GM19467 (cell line): ENCODE data around the gene DMGDH.

Source experiments
- ATAC-seq: cut with Tn5 transposase; IDR thresholded peaks from one replicate; pipeline ENCODE4 v1.9.1; 2021; ENCODE audit warnings: mild to moderate bottlenecking, moderate library complexity; ENCODE audit not compliant: unreplicated experiment

The DMGDH gene

GRCh38 chr5:79074641-79075040 lies 5.2 kb upstream of the DMGDH start:
- no peak for ATAC-seq

- no peak for ATAC-seq
These were observed 835 bp upstream of the DMGDH start for GRCh38 chr5:79070350-79070667.

GRCh38 chr5:79062436-79062835 lies 7.0 kb downstream of the DMGDH start:
- ATAC-seq: no peak

- ATAC-seq: no peak
These were observed 9.8 kb downstream of the DMGDH start for GRCh38 chr5:79059674-79060073.

GRCh38 chr5:79056847-79057246 lies 12.6 kb downstream of the DMGDH start:
- ATAC-seq: no peak

GRCh38 chr5:79055017-79055416 lies 14.5 kb downstream of the DMGDH start:
- ATAC-seq: no peak

- no peak for ATAC-seq
These were observed 16.2 kb downstream of the DMGDH start for GRCh38 chr5:79053321-79053720.

- no peak for ATAC-seq
These were observed 19.0 kb downstream of the DMGDH start for GRCh38 chr5:79050498-79050897.

- no peak for ATAC-seq
These were observed 21.0 kb downstream of the DMGDH start for GRCh38 chr5:79048437-79048836.

- ATAC-seq: no peak
These were observed 22.3 kb downstream of the DMGDH start for GRCh38 chr5:79047199-79047598.

- no peak for ATAC-seq
These were observed 27.3 kb downstream of the DMGDH start for GRCh38 chr5:79042188-79042587.

GRCh38 chr5:79036769-79037168 lies 32.7 kb downstream of the DMGDH start:
- no peak for ATAC-seq

GRCh38 chr5:79035237-79035636 lies 34.2 kb downstream of the DMGDH start:
- no peak for ATAC-seq

- ATAC-seq: no peak
These were observed 36.7 kb downstream of the DMGDH start for GRCh38 chr5:79032782-79033181.

GRCh38 chr5:79032031-79032695 lies 37.3 kb downstream of the DMGDH start:
- ATAC-seq: no peak

- no peak for ATAC-seq
These were observed 38.0 kb downstream of the DMGDH start for GRCh38 chr5:79031485-79031867.

- ATAC-seq: no peak
These were observed 38.6 kb downstream of the DMGDH start for GRCh38 chr5:79030663-79031484.

GRCh38 chr5:79025054-79025472 lies 44.4 kb downstream of the DMGDH start:
- ATAC-seq: no peak

GRCh38 chr5:79023947-79024346 lies 45.5 kb downstream of the DMGDH start:
- ATAC-seq: no peak

GRCh38 chr5:79023348-79023747 lies 46.1 kb downstream of the DMGDH start:
- ATAC-seq: no peak

GRCh38 chr5:79022771-79023170 lies 46.7 kb downstream of the DMGDH start:
- ATAC-seq: no peak

- no peak for ATAC-seq
These were observed 47.7 kb downstream of the DMGDH start for GRCh38 chr5:79021753-79022152.
